Measurements from ENCODE around the gene OCSTAMP.

DNA sequence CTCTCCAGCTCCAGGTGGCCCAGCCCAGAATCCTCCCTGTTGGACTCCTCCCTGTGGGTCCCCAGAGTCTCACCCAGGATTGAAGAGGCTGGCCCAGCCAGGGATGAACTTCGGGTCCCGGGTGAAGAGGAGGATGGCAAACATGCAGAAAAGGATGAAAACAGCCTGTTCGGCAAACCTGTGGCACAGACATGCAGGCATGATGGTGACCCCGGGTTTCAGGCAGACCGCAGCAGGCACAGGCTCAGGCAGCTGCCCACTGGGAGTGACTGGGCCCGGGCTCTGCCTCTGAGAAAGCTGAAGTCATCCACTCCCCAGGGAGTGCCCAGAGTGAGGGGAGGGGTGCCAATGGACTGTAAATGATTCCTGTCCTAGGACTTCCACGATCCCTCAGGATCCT, 37.5 kb upstream of the OCSTAMP start:
- no peak for TF ChIP-seq POLR2AphosphoS5 (IDR thresholded peaks at IDR 0.05; ENCODE audit: low read depth, low read length)
- TF ChIP-seq, protein P1, sequence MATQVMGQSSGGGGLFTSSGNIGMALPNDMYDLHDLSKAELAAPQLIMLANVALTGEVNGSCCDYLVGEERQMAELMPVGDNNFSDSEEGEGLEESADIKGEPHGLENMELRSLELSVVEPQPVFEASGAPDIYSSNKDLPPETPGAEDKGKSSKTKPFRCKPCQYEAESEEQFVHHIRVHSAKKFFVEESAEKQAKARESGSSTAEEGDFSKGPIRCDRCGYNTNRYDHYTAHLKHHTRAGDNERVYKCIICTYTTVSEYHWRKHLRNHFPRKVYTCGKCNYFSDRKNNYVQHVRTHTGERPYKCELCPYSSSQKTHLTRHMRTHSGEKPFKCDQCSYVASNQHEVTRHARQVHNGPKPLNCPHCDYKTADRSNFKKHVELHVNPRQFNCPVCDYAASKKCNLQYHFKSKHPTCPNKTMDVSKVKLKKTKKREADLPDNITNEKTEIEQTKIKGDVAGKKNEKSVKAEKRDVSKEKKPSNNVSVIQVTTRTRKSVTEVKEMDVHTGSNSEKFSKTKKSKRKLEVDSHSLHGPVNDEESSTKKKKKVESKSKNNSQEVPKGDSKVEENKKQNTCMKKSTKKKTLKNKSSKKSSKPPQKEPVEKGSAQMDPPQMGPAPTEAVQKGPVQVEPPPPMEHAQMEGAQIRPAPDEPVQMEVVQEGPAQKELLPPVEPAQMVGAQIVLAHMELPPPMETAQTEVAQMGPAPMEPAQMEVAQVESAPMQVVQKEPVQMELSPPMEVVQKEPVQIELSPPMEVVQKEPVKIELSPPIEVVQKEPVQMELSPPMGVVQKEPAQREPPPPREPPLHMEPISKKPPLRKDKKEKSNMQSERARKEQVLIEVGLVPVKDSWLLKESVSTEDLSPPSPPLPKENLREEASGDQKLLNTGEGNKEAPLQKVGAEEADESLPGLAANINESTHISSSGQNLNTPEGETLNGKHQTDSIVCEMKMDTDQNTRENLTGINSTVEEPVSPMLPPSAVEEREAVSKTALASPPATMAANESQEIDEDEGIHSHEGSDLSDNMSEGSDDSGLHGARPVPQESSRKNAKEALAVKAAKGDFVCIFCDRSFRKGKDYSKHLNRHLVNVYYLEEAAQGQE (IDR thresholded peaks at IDR 0.05; ENCODE audit: insufficient read depth in 1 of 2, low read depth in 2 of 2, low read length in 2 of 2): no peak

Measured in PFSK-1 (cell line).